ENCODE data around the gene MPPE1.

The MPPE1 gene

GRCh38 chr18:11883153-11883552 lies 25.0 kb downstream of the MPPE1 start:
- Histone ChIP-seq H3K79me2 (ENCODE audit: low read length) (no peaks in the 10 kb centered on the region), H3K9ac (ENCODE audit: low read length) (no peak overlapping the region), H3K36me3 (replicated peaks; ENCODE audit: insufficient read depth, low read length) (no peaks in the 10 kb centered on the region), H3K4me2 (ENCODE audit: low read depth, low read length) (no peak overlapping the region), H3K4me3 (ENCODE audit: low read length) (no peak overlapping the region), H3K9me2 (replicated peaks; ENCODE audit: insufficient read depth, low read length) (no peaks in the 10 kb centered on the region), H3K27me3 (replicated peaks; ENCODE audit: insufficient read depth, low read length) (no peaks in the 10 kb centered on the region), H4K20me1 (ENCODE audit: insufficient read depth, low read length) (no peaks in the 10 kb centered on the region), H3K4me1 (ENCODE audit: low read length) (no peaks in the 10 kb centered on the region), H2AFZ (ENCODE audit: low read length) (no peak overlapping the region), H3F3A (ENCODE audit: insufficient read depth, low read length) (no peaks in the 10 kb centered on the region), H3K27ac (ENCODE audit: low read length) (no peak overlapping the region), H3K9me3 (replicated peaks; ENCODE audit: insufficient read depth, low read length) (no peaks in the 10 kb centered on the region)
- TF ChIP-seq EZH2phosphoT487 (IDR thresholded peaks at IDR 0.05; ENCODE audit: low read length) (no peak), CTCF (IDR thresholded peaks at IDR 0.05; ENCODE audit: low read length) (no peak), EZH2 (optimal IDR thresholded peaks at IDR 0.05; ENCODE audit: low read depth, low read length) (no peak)
- DNase-seq = no peak

GRCh38 chr18:11882636-11883035 lies 25.5 kb downstream of the MPPE1 start:
- no peaks in the 10 kb centered on the region for H3K27me3 ChIP-seq (replicated peaks; ENCODE audit: insufficient read depth, low read length)
- no peak overlapping the region for H3K27ac ChIP-seq (ENCODE audit: low read length)
- no peak overlapping the region for H2AFZ ChIP-seq (ENCODE audit: low read length)
- no peaks in the 10 kb centered on the region for H3K9me3 ChIP-seq (replicated peaks; ENCODE audit: insufficient read depth, low read length)
- no peaks in the 10 kb centered on the region for H3K36me3 ChIP-seq (replicated peaks; ENCODE audit: insufficient read depth, low read length)
- no peaks in the 10 kb centered on the region for H3K79me2 ChIP-seq (ENCODE audit: low read length)
- H3K4me3 ChIP-seq (ENCODE audit: low read length) = no peak overlapping the region
- H4K20me1 ChIP-seq (ENCODE audit: insufficient read depth, low read length) = no peaks in the 10 kb centered on the region
- H3K4me2 ChIP-seq (ENCODE audit: low read depth, low read length) = no peak overlapping the region
- H3K9me2 ChIP-seq (replicated peaks; ENCODE audit: insufficient read depth, low read length) = no peaks in the 10 kb centered on the region
- DNase-seq = no peak
- TF ChIP-seq EZH2phosphoT487 (IDR thresholded peaks at IDR 0.05; ENCODE audit: low read length) (no peak), CTCF (IDR thresholded peaks at IDR 0.05; ENCODE audit: low read length) (no peak), EZH2 (optimal IDR thresholded peaks at IDR 0.05; ENCODE audit: low read depth, low read length) (no peak)
- no peaks in the 10 kb centered on the region for H3K4me1 ChIP-seq (ENCODE audit: low read length)
- H3F3A ChIP-seq (ENCODE audit: insufficient read depth, low read length) = no peaks in the 10 kb centered on the region
- H3K9ac ChIP-seq (ENCODE audit: low read length) = no peak overlapping the region

GRCh38 chr18:11880586-11881304 lies 27.4 kb downstream of the MPPE1 start:
- no peak for DNase-seq
- H3K27me3 ChIP-seq (replicated peaks; ENCODE audit: insufficient read depth, low read length) = no peaks in the 10 kb centered on the region
- H3K4me3 ChIP-seq (ENCODE audit: low read length) = no peak overlapping the region
- no peaks in the 10 kb centered on the region for H3K9me2 ChIP-seq (replicated peaks; ENCODE audit: insufficient read depth, low read length)
- no peak overlapping the region for H3K9ac ChIP-seq (ENCODE audit: low read length)
- no peaks in the 10 kb centered on the region for H3K79me2 ChIP-seq (ENCODE audit: low read length)
- no peaks in the 10 kb centered on the region for H3F3A ChIP-seq (ENCODE audit: insufficient read depth, low read length)
- H2AFZ ChIP-seq (ENCODE audit: low read length) = no peak overlapping the region
- H3K4me2 ChIP-seq (ENCODE audit: low read depth, low read length) = no peak overlapping the region
- no peaks in the 10 kb centered on the region for H3K4me1 ChIP-seq (ENCODE audit: low read length)
- no peaks in the 10 kb centered on the region for H3K9me3 ChIP-seq (replicated peaks; ENCODE audit: insufficient read depth, low read length)
- no peak overlapping the region for H3K27ac ChIP-seq (ENCODE audit: low read length)
- no peaks in the 10 kb centered on the region for H3K36me3 ChIP-seq (replicated peaks; ENCODE audit: insufficient read depth, low read length)
- no peaks in the 10 kb centered on the region for H4K20me1 ChIP-seq (ENCODE audit: insufficient read depth, low read length)
- TF ChIP-seq EZH2phosphoT487 (IDR thresholded peaks at IDR 0.05; ENCODE audit: low read length) (no peak), EZH2 (optimal IDR thresholded peaks at IDR 0.05; ENCODE audit: low read depth, low read length) (no peak), CTCF (IDR thresholded peaks at IDR 0.05; ENCODE audit: low read length) (no peak)
